ENCODE data around the gene EQTN.

The EQTN gene

GRCh38 chr9:27297050-27297449, at the start of gene EQTN:
EQTN (minus strand) TSS chr9:27297150; CDS start chr9:27297055, 95 bp downstream.
- no peak for DNase-seq (ENCODE audit: low spot score)

- DNase-seq (ENCODE audit: low spot score) = no peak
Observed at GRCh38 chr9:27344776-27345175, 47.8 kb upstream of the EQTN start.

- no peak for DNase-seq (ENCODE audit: low spot score)
Observed at GRCh38 chr9:27341545-27342294, 44.8 kb upstream of the EQTN start.

GRCh38 chr9:27340961-27341511, 44.1 kb upstream of the EQTN start:
- no peak for DNase-seq (ENCODE audit: low spot score)

GRCh38 chr9:27340285-27340674, 43.3 kb upstream of the EQTN start:
- DNase-seq (ENCODE audit: low spot score) = no peak

GRCh38 chr9:27339661-27340284, 42.8 kb upstream of the EQTN start:
- no peak for DNase-seq (ENCODE audit: low spot score)

GRCh38 chr9:27338527-27338903, 41.6 kb upstream of the EQTN start:
- DNase-seq (ENCODE audit: low spot score) = no peak

- DNase-seq (ENCODE audit: low spot score) = no peak
Observed at GRCh38 chr9:27337833-27338526, 41.0 kb upstream of the EQTN start.

GRCh38 chr9:27337236-27337635, 40.3 kb upstream of the EQTN start:
- no peak for DNase-seq (ENCODE audit: low spot score)

GRCh38 chr9:27336829-27337228, 39.9 kb upstream of the EQTN start:
- no peak for DNase-seq (ENCODE audit: low spot score)

GRCh38 chr9:27336126-27336525, 39.2 kb upstream of the EQTN start:
- no peak for DNase-seq (ENCODE audit: low spot score)

- no peak for DNase-seq (ENCODE audit: low spot score)
Observed at GRCh38 chr9:27335075-27335474, 38.1 kb upstream of the EQTN start.

- peak; percentile 76 for DNase-seq (ENCODE audit: low spot score)
Observed at GRCh38 chr9:27333241-27334052, 36.5 kb upstream of the EQTN start.

GRCh38 chr9:27331393-27331792, 34.4 kb upstream of the EQTN start:
- DNase-seq (ENCODE audit: low spot score) = no peak

GRCh38 chr9:27329291-27329690, 32.3 kb upstream of the EQTN start:
- no peak for DNase-seq (ENCODE audit: low spot score)

- DNase-seq (ENCODE audit: low spot score) = no peak
Observed at GRCh38 chr9:27328483-27328882, 31.5 kb upstream of the EQTN start.

- DNase-seq (ENCODE audit: low spot score) = no peak
Observed at GRCh38 chr9:27311184-27311583, 14.2 kb upstream of the EQTN start.

- peak; percentile 51 for DNase-seq (ENCODE audit: low spot score)
Observed at GRCh38 chr9:27310582-27310981, 13.6 kb upstream of the EQTN start.

GRCh38 chr9:27308691-27309390, 11.9 kb upstream of the EQTN start:
- DNase-seq (ENCODE audit: low spot score) = no peak

- DNase-seq (ENCODE audit: low spot score) = no peak
Observed at GRCh38 chr9:27304521-27304920, 7.6 kb upstream of the EQTN start.

- no peak for DNase-seq (ENCODE audit: low spot score)
Observed at GRCh38 chr9:27303219-27303618, 6.3 kb upstream of the EQTN start.
